Liver (tissue), 9 donors: ENCODE measurements around the gene SGSM1. TPM values are rescaled to one million over a fixed set of nuclear protein-coding genes. Genes with fewer than 3 reads are reported as not detected.
"Not testable (repeated sequence)": the region's sequence is repeated elsewhere in the genome, so short reads cannot be mapped to it uniquely, and the experiment has no call there.

ENCODE experiments used
- DNase-seq: peaks from one replicate; pipeline ENCODE4 v3.0.0-alpha.2; 2017; ENCODE audit warnings: low spot score
- H3K27ac ChIP-seq, 2 donors: one replicate each; pipeline ENCODE4 v1.7.0; 2013; ENCODE audit warnings: inconsistent platforms in 2 of 2, low read length in 2 of 2, control low read depth in 1 of 2, low read depth in 1 of 2, mild to moderate bottlenecking in 1 of 2
- H3K27me3 ChIP-seq, 4 donors: one replicate each; pipeline versions ENCODE4 v1.6.1 to v1.7.0; 2013; ENCODE audit warnings: low read length in 3 of 4, inconsistent platforms in 1 of 4, mild to moderate bottlenecking in 1 of 4, moderate library complexity in 1 of 4; ENCODE audit not compliant: control insufficient read depth in 4 of 4, insufficient read depth in 4 of 4
- H3K36me3 ChIP-seq, 4 donors: one replicate each; pipeline versions ENCODE4 v1.6.1 to v1.7.0; 2013; ENCODE audit warnings: low read length in 3 of 4, mild to moderate bottlenecking in 3 of 4, low read depth in 1 of 4, moderate library complexity in 1 of 4; ENCODE audit not compliant: control insufficient read depth in 4 of 4, insufficient read depth in 3 of 4
- H3K4me1 ChIP-seq, 4 donors: one replicate each; pipeline versions ENCODE4 v1.6.1 to v1.7.0; 2013; ENCODE audit warnings: low read length in 3 of 4, mild to moderate bottlenecking in 3 of 4, moderate library complexity in 1 of 4; ENCODE audit not compliant: control insufficient read depth in 4 of 4, insufficient read depth in 4 of 4
- H3K4me3 ChIP-seq, 3 donors: one replicate each; pipeline versions ENCODE4 v1.6.1 to v1.7.0; 2013; ENCODE audit warnings: low read length in 3 of 3, control low read depth in 1 of 3, low read depth in 1 of 3, mild to moderate bottlenecking in 1 of 3
- H3K9ac ChIP-seq, 2 donors: one replicate each; pipeline ENCODE4 v1.7.0; 2013; ENCODE audit warnings: low read length in 2 of 2, mild to moderate bottlenecking in 2 of 2, moderate library complexity in 2 of 2, control low read depth in 1 of 2, low read depth in 1 of 2
- H3K9me3 ChIP-seq, 4 donors: one replicate each; pipeline versions ENCODE4 v1.6.1 to v1.7.0; 2013; ENCODE audit warnings: low read length in 3 of 4; ENCODE audit not compliant: control insufficient read depth in 4 of 4
- ATF3 ChIP-seq: IDR thresholded peaks from 2 replicates; pipeline ENCODE4 v1.6.1; 2016; ENCODE audit warnings: antibody characterized with exemption
- EGR1 ChIP-seq, 2 donors: IDR thresholded peaks; 2 replicates each; pipeline ENCODE4 v1.6.1; 2016 to 2018; ENCODE audit warnings: antibody characterized with exemption in 2 of 2, low read depth in 2 of 2
- FOXA1 ChIP-seq: IDR thresholded peaks from 2 replicates; pipeline ENCODE4 v1.6.1; 2016; ENCODE audit warnings: antibody characterized with exemption
- FOXA2 ChIP-seq: IDR thresholded peaks from 2 replicates; pipeline ENCODE4 v1.6.1; 2016; ENCODE audit warnings: antibody characterized with exemption
- GABPA ChIP-seq, 2 donors: IDR thresholded peaks in 1 of 2; conservative IDR thresholded peaks in 1 of 2; 2 replicates each; pipeline ENCODE4 v1.6.1; 2016; ENCODE audit warnings: antibody characterized with exemption in 2 of 2, mild to moderate bottlenecking in 1 of 2, moderate library complexity in 1 of 2
- HNF4A ChIP-seq, 2 donors: conservative IDR thresholded peaks; 2 replicates each; pipeline ENCODE4 v1.6.1; 2016; ENCODE audit warnings: antibody characterized with exemption in 2 of 2, mild to moderate bottlenecking in 2 of 2
- HNF4G ChIP-seq: IDR thresholded peaks from 2 replicates; pipeline ENCODE4 v1.6.1; 2016; ENCODE audit warnings: antibody characterized with exemption
- JUND ChIP-seq, 2 donors: IDR thresholded peaks; 2 replicates each; pipeline ENCODE4 v1.6.1; 2016; ENCODE audit warnings: antibody characterized with exemption in 2 of 2
- NR2F2 ChIP-seq: IDR thresholded peaks from 2 replicates; pipeline ENCODE4 v1.6.1; 2016; ENCODE audit warnings: antibody characterized with exemption
- RAD21 ChIP-seq, 2 donors: IDR thresholded peaks; 2 replicates each; pipeline ENCODE4 v1.6.1; 2016; ENCODE audit warnings: antibody characterized with exemption in 2 of 2, mild to moderate bottlenecking in 2 of 2
- REST ChIP-seq: IDR thresholded peaks from 2 replicates; pipeline ENCODE4 v1.6.1; 2016; ENCODE audit warnings: antibody characterized with exemption, mild to moderate bottlenecking
- RXRA ChIP-seq, 2 donors: IDR thresholded peaks; 2 replicates each; pipeline ENCODE4 v1.6.1; 2017 to 2018; ENCODE audit warnings: antibody characterized with exemption in 2 of 2, mild to moderate bottlenecking in 1 of 2
- TAF1 ChIP-seq: conservative IDR thresholded peaks from 2 replicates; pipeline ENCODE4 v1.6.1; 2016; ENCODE audit warnings: antibody characterized with exemption, mild to moderate bottlenecking
- YY1 ChIP-seq: IDR thresholded peaks from 2 replicates; pipeline ENCODE4 v1.6.1; 2016; ENCODE audit warnings: antibody characterized with exemption, mild to moderate bottlenecking
- ZBTB33 ChIP-seq: IDR thresholded peaks from 2 replicates; pipeline ENCODE4 v1.6.1; 2016; ENCODE audit warnings: antibody characterized with exemption
- WGBS: extraction: QIAGEN DNeasy Blood & Tissue Kit; methylation state at CpG from one replicate; pipeline ENCODE4 v1.1.7; 2013; 5-methylcytosine and 5-hydroxymethylcytosine counted together
- polyA plus RNA-seq, 2 donors: library from polyadenylated mRNA; stranded (reverse) in 1 of 2; unstranded in 1 of 2; fragments of 200-250 nt in 1 of 2; fragments of >200 nt in 1 of 2; fragmentation: Nextera tagmentation in 1 of 2; extraction: Ambion mirVana in 1 of 2; gene quantifications; one replicate each; pipeline versions ENCODE4 v1.2.1 to v1.2.3, GENCODE V29; 2013 to 2015
- total RNA-seq, 2 donors: library from RNA; depleted of rRNA; stranded (reverse); fragments of >200 nt; gene quantifications; one replicate each; pipeline ENCODE4 v1.2.3, GENCODE V29; 2014
- TF ChIP-seq, protein P1 (sequence below): IDR thresholded peaks from 2 replicates; pipeline ENCODE4 v1.6.1; 2016; ENCODE audit warnings: antibody characterized with exemption
- TF ChIP-seq, protein P2 (sequence below): fragments of 150-350 bp; IDR thresholded peaks from 2 replicates; pipeline ENCODE4 v1.5.1; 2017; ENCODE audit warnings: improper control_type of control experiment, low read depth, low read length; ENCODE audit not compliant: missing input control
- donor health status: healthy.
- donor health status: healthy.
- donor health status: healthy.
- donor health status: healthy.
- donor health status: healthy.

Gene SGSM1
- total and polyA plus RNA-seq, 4 donors = 0.08 to 0.51 (median 0.21) TPM

- no peak overlapping the region for H3K9ac ChIP-seq
- H3K9me3 ChIP-seq = no peaks in the 10 kb centered on the region
- peaks cover 0 to 3% (median 0%) of the 10 kb centered on the region in 4 donors for H3K27me3 ChIP-seq
- TF ChIP-seq NR2F2 (no peak), JUND (IDR thresholded peaks at IDR 0.05) (no peak), FOXA1 (no peak), HNF4G (no peak), RXRA (IDR thresholded peaks at IDR 0.05) (no peak)
- H3K4me3 ChIP-seq = no peak overlapping the region
- no peaks in the 10 kb centered on the region for H3K36me3 ChIP-seq
- H3K27ac ChIP-seq = no peak overlapping the region
- H3K4me1 ChIP-seq = no peaks in the 10 kb centered on the region
- no peak for DNase-seq
- WGBS = 32% methylated on average over 1 of the region's 1 CpG
These were observed 30.3 kb downstream of the SGSM1 start for GRCh38 chr22:24836282-24836681.

DNA sequence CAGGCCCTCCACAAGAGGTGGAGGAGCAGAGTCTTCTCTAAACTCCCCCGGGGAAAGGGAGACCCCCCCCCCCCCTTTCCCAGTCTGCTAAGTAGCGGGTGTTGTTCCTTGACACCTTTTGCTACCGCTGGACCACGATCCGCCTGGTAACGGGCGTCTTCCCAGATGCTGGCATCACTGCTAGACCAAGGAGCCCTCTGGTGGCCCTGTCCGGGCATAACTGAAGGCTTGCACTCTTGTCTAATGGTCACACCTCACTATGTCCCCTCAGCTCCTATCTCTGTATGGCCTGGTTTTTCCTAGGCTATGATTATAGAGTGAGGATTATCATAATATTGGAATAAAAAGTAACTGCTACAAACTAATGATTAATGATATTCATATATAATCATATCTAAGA, 31.5 kb downstream of the SGSM1 start:
- not testable (repeated sequence) for DNase-seq, H3K4me3 ChIP-seq, H3K27ac ChIP-seq, H3K4me1 ChIP-seq, H3K9ac ChIP-seq, H3K36me3 ChIP-seq, H3K9me3 ChIP-seq, H3K27me3 ChIP-seq
- 45% methylated on average over 7 of the region's 8 CpGs for whole genome bisulfite sequencing
- peak; percentile 50 to 57 for TF ChIP-seq RAD21 (IDR thresholded peaks at IDR 0.05)

GRCh38 chr22:24841261-24841660, 35.2 kb downstream of the SGSM1 start:
- H3K9me3 ChIP-seq = no peaks in the 10 kb centered on the region
- TF ChIP-seq HNF4G = no peak
- TF ChIP-seq, protein P1, sequence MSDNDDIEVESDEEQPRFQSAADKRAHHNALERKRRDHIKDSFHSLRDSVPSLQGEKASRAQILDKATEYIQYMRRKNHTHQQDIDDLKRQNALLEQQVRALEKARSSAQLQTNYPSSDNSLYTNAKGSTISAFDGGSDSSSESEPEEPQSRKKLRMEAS = no peak
- no peak for TF ChIP-seq REST
- no peak for TF ChIP-seq EGR1 (IDR thresholded peaks at IDR 0.05; ENCODE audit: low read depth in 2 of 2)
- TF ChIP-seq ATF3 = no peak
- TF ChIP-seq ZBTB33 = no peak
- no peak for TF ChIP-seq FOXA2
- no peak for TF ChIP-seq GABPA (IDR thresholded peaks at IDR 0.05 in 1 of 2, conservative IDR thresholded peaks at IDR 0.05 in 1 of 2)
- no peak for TF ChIP-seq YY1
- no peak for TF ChIP-seq RAD21 (IDR thresholded peaks at IDR 0.05)
- no peak for TF ChIP-seq NR2F2
- TF ChIP-seq, protein P2, sequence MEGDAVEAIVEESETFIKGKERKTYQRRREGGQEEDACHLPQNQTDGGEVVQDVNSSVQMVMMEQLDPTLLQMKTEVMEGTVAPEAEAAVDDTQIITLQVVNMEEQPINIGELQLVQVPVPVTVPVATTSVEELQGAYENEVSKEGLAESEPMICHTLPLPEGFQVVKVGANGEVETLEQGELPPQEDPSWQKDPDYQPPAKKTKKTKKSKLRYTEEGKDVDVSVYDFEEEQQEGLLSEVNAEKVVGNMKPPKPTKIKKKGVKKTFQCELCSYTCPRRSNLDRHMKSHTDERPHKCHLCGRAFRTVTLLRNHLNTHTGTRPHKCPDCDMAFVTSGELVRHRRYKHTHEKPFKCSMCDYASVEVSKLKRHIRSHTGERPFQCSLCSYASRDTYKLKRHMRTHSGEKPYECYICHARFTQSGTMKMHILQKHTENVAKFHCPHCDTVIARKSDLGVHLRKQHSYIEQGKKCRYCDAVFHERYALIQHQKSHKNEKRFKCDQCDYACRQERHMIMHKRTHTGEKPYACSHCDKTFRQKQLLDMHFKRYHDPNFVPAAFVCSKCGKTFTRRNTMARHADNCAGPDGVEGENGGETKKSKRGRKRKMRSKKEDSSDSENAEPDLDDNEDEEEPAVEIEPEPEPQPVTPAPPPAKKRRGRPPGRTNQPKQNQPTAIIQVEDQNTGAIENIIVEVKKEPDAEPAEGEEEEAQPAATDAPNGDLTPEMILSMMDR = no peak
- no peak for TF ChIP-seq RXRA (IDR thresholded peaks at IDR 0.05)
- no peak for TF ChIP-seq HNF4A (conservative IDR thresholded peaks at IDR 0.05)
- TF ChIP-seq TAF1 = no peak
- no peak overlapping the region for H3K9ac ChIP-seq
- 77% methylated on average over 1 of the region's 1 CpG for WGBS
- no peak overlapping the region for H3K27ac ChIP-seq
- no peaks in the 10 kb centered on the region for H3K27me3 ChIP-seq
- no peak for DNase-seq
- H3K36me3 ChIP-seq = no peaks in the 10 kb centered on the region
- H3K4me3 ChIP-seq = no peak overlapping the region
- H3K4me1 ChIP-seq = no peaks in the 10 kb centered on the region
